Loucy (cell line): ENCODE measurements around the gene PAFAH2.

Experiments
- EZH2phosphoT487 ChIP-seq: fragments of 200-600 bp; IDR thresholded peaks from 2 replicates; pipeline ENCODE4 v1.6.1; 2018; ENCODE audit warnings: antibody characterized with exemption, mild to moderate bottlenecking, moderate library complexity, borderline replicate concordance
- TF ChIP-seq, protein P1 (sequence below): fragments of 200-600 bp; sonication (generic); conservative IDR thresholded peaks from 2 replicates; pipeline ENCODE4 v1.5.1; 2014; ENCODE audit warnings: mild to moderate bottlenecking, antibody characterized with exemption, low read length

DNA sequence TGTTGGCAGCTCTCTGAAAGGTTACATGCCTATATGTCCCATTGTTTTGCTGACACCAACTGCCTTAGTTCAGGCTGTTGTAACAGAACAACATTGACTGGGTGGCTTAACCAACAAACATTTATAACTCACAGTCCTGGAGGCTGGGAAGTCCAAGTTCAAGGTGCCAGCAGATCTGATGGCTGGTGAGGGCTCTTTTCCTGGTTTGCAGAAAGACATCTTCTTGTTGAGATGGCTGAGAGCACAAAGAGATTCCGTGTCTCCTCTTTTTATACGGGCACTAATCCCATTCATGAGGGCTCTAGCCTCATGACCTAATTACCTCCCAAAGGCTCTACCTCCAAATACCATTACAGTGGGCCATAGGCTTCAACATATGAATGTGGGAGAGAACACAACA is 81.4 kb downstream of the PAFAH2 start:
- TF ChIP-seq, protein P1, sequence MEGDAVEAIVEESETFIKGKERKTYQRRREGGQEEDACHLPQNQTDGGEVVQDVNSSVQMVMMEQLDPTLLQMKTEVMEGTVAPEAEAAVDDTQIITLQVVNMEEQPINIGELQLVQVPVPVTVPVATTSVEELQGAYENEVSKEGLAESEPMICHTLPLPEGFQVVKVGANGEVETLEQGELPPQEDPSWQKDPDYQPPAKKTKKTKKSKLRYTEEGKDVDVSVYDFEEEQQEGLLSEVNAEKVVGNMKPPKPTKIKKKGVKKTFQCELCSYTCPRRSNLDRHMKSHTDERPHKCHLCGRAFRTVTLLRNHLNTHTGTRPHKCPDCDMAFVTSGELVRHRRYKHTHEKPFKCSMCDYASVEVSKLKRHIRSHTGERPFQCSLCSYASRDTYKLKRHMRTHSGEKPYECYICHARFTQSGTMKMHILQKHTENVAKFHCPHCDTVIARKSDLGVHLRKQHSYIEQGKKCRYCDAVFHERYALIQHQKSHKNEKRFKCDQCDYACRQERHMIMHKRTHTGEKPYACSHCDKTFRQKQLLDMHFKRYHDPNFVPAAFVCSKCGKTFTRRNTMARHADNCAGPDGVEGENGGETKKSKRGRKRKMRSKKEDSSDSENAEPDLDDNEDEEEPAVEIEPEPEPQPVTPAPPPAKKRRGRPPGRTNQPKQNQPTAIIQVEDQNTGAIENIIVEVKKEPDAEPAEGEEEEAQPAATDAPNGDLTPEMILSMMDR, result no peak
- TF ChIP-seq EZH2phosphoT487, result no peak
